22Rv1 (cell line): Measurements from ENCODE around the gene WDTC1.
"Not testable (repeated sequence)": the region's sequence is repeated elsewhere in the genome, so short reads cannot be mapped to it uniquely, and the experiment has no call there.

Experiments
- CTCF ChIP-seq: fragments of 450-650 bp; IDR thresholded peaks from 2 replicates; pipeline ENCODE4 v1.5.1; 2017; ENCODE audit warnings: mild to moderate bottlenecking
- ZFX ChIP-seq: fragments of 450-650 bp; IDR thresholded peaks from 2 replicates; pipeline ENCODE4 v1.6.1; 2017; ENCODE audit warnings: antibody characterized with exemption, borderline replicate concordance

- not testable (repeated sequence) for TF ChIP-seq CTCF, ZFX
Observed at GRCh38 chr1:27285821-27286220, 51.4 kb downstream of the WDTC1 start.
